Fibroblast of peridontal ligament (primary cell): Measurements from ENCODE around the gene TAS1R1.
A peak's percentile ranks its signal among the peaks of the same experiment; 100 is the strongest.
"Not testable (repeated sequence)": the region's sequence is repeated elsewhere in the genome, so short reads cannot be mapped to it uniquely, and the experiment has no call there.

Experiments used
- DNase-seq: peaks from one replicate; pipeline ENCODE4 v3.0.0-alpha.2; 2010; ENCODE audit errors: extremely low read depth

TAS1R1 gene

DNA sequence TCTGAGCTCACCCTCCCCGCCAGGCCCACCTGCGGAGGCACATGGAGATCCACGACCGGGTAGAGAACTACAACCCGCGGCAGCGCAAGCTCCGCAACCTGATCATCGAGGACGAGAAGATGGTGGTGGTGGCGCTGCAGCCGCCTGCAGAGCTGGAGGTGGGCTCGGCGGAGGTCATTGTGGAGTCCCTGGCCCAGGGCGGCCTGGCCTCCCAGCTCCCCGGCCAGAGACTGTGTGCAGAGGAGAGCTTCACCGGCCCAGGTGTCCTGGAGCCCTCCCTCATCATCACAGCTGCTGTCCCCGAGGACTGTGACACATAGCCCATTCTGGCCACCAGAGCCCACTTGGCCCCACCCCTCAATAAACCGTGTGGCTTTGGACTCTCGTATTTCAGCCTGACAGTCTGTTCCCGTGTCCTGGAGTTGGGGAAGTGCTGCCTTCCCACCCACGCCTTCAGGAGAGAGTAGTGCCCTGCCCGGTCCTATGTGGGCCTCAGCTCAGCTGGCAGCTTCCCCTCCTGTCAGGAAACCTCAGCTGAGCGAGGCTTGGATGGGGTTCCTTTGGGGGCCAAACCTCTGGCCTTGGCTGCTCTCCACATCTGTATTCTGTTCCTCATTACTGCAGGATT is 33.9 kb downstream of the TAS1R1 start:
- DNase-seq, result no peak

GRCh38 chr1:6590046-6590445 is 34.9 kb downstream of the TAS1R1 start:
- DNase-seq, result no peak

DNA sequence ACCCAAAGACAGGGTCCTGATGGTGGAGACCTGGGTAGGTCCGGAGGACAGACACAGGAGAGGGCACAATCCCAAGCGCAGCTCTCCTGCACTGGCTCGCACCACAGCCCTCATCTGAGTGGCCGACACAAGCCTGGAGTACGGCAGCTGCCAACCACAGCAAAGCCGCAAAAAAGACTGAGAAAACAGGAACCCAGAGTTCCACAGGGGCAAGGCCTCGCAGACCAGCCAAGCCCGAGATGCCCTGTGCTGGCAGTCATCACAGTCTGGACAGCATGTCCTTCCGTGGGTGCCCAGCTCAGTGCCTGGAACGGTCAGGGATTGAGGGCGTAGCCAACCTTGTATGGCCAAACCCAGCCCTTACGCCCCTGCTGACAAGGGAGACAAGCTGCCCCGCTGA is 36.1 kb downstream of the TAS1R1 start:
- no peak for DNase-seq

DNA sequence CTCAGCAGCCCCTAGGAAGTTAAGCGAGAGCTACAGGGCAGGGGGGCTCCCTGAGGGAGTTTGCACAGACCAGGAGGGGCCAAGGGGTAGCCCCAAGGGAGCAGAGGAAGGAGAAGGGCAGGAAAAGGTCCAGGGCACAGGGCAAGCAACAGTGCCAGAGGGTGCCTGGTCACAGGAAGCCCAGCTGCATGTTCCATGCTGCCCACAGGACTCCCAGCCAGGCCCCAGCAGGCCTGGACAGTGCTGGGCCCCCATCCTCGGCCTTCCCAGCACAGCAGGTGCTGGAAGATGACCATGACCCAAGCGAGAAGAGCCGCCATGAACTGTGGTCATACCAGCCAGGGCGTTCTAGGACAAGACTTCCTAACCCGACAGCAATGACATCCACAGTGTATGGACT is 36.5 kb downstream of the TAS1R1 start:
- DNase-seq, result no peak

- DNase-seq, result no peak
Measured at GRCh38 chr1:6592441-6592840, 37.3 kb downstream of the TAS1R1 start.

- no peak for DNase-seq
Measured at GRCh38 chr1:6592865-6593593, 37.9 kb downstream of the TAS1R1 start.

DNA sequence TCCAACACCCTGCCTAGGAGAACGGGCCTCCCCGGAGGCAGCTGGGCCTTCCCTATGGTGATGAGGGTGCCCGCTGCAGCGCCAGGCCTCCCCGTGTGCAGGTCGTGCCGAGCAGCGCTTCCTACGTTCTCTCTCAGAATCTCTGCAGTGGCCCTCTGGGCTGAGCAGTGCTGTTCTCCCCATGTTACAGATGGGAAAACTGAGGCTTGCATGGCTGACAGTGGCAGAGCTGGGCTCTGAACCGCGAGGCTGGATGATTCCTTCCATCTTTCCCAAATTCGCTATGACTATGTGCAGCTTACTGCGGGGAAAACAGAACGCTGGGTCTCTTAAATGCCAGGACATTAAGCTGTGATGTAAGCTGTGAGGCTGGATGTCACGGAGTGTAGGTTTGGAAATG is 38.7 kb downstream of the TAS1R1 start:
- no peak for DNase-seq

DNA sequence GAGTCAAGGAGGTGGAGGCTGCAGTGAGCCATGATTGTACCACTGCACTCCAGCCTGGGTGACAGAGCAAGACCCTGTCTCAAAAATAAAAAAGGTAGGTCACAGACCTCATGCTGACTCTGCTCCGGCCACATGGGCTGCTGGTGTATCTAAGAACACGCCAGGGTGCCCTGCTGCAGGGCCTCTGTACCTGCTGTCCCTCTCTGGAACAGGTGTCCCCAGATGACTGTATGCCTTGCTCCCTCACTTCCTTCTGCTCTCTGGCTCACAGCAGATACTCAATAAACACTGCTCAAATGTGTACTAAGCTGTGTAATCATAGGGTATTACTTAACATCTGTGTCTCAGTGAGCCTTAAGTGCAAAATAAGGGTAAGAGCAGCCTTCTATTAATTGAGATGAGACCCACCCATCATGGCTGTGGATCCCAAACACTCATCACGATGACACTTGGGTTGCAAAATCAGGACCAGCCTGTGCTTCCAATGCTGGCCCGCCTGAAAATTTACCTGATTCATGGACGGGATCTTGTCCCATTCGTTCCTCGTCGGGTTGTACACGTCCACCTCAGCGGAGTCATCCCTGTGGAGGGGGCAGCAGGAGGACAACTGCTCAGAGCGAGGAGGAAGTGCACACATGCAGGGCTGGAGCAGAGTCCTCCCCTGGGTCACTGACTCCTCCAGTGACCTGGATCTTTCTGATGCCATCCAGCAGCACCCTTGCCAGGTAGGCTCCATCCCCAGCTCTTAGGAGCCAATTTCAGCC is 40.1 kb downstream of the TAS1R1 start:
- no peak for DNase-seq

GRCh38 chr1:6596351-6596750 is 41.2 kb downstream of the TAS1R1 start:
- no peak for DNase-seq

DNA sequence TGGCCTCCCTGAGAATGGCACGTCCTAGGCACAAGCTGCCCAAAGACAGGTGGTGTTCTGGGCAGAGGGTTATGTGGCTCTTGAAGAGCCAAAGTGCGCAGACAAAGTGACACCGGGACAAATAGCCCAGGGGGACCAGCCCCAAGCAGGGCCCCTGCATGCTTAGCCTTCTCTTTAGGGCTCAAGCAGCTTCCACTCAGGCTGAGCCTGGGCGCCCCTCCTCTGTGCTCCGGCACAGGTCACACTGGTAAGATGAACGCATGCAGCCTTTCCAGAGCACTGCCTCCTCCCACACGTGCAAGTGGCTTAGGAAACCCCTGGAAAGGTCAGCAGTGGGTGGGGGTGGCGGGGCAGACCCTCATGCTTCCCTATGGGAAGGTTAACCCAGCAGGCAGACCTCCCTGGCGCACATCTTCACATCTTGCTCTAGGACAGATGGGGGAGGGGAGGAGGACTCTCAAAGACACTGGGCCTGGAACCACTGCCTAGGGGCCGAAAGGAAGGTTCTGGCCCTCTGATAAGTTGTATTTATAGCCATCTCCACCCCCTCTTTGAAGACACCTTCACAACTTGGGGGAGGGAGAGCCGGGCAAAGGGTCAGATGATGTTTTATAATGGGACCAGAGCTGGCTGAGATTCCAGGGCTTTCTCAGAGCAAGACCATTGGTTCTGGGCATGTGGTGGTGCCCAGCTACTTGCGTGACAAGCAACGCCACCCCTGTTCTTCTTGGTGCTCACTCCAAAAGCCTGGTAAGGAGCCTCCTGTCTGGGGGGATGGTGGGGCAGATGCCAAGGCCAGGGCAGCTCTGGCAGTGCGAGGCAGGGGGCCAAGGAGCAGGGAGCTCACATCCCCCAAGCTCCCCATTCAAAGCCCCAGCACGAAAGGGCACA is 42.0 kb downstream of the TAS1R1 start:
- no peak for DNase-seq

- no peak for DNase-seq
Measured at GRCh38 chr1:6597777-6598131, 42.6 kb downstream of the TAS1R1 start.

GRCh38 chr1:6599141-6599975 is 44.3 kb downstream of the TAS1R1 start:
- DNase-seq, result no peak

DNA sequence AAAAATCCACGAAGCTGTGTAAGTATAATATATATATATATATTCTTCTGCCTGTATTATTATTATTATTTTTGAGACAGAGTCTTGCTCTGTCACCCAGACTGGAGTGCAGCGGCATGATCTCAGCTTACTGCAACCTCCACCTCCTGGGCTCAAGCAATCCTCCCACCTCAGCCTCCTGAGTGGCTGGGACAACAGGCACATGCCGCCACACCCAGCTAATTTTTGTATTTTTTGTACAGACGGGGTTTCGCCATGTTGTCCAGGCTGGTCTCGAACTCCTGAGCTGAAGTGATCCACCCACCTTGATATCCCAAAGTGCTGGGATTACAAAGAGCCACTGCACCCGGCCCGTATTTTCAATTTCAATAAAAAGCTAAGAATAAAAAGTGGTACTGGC is 44.9 kb downstream of the TAS1R1 start:
- DNase-seq, result not testable (repeated sequence)

DNA sequence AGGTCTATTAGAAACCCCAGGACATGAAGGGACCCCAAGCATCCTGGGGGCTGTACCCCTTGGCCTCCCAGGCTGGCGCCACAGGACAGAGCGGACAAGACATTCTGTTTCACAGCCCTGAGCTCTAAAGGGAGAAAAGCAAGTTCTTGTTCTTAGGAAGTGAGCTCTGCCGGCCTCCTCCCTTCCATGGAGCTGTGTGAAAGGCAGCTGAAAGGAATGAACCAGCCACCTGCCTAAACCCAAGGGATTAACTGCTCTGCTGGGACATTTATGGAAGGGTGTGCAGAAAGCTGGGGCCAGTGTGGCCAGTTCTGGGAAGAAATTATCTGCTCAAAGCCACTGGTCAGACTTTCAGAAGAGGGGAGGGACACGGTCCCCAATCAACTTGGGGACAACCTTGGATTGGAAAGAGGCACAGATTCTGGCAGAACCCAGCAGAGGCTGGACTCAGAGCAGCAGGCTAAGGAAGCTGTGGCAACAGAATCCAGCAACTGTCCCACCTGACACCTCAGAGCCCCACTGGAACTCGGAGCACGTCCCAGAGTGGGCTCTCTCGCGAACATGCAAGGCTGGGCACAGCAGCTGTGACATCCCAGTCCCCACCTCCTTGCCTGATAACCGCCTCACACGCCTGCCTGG is 45.4 kb downstream of the TAS1R1 start:
- DNase-seq, result no peak

DNA sequence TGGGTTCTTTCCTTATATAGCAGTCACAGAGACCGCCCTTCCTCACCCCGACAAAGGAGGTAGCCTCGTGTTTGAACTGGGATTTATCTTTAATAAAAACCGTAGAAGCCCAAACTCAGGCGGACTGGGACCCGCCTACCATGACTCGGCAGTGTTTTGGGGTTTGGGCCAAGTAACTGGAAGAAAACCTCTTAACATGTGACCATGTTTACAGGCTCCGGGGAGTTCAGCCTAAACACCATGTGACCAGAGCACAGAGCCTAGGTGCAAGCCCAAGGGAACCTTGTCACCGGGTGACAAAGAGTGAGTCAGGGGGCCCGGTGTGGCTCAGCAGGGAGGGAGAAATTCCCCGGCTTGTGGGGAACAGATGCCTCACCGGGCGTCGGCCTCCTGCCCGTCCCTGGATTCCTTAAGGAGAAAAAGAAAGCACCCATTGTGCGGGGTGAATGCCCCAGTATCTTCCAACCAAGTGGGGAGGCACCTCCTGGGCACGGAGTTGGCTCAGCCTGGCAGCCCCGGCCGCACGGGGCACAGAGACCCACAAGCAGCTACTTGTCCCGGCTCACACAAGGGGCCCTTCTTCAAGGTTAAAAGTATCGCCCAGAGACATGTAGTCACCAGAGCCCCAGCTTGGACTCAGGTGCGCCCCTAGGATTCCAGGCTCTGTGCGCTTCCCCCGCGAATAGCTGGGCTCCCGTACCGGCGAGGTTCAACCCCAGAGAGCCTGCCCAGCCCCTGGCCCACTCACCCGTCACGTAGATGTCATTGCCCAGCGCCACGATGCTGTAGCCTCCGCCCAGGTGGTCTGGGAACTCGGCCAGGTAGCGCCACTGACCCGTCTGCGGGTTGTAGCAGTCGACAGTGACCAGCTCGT is 46.2 kb downstream of the TAS1R1 start:
- DNase-seq, result peak; percentile 94

DNA sequence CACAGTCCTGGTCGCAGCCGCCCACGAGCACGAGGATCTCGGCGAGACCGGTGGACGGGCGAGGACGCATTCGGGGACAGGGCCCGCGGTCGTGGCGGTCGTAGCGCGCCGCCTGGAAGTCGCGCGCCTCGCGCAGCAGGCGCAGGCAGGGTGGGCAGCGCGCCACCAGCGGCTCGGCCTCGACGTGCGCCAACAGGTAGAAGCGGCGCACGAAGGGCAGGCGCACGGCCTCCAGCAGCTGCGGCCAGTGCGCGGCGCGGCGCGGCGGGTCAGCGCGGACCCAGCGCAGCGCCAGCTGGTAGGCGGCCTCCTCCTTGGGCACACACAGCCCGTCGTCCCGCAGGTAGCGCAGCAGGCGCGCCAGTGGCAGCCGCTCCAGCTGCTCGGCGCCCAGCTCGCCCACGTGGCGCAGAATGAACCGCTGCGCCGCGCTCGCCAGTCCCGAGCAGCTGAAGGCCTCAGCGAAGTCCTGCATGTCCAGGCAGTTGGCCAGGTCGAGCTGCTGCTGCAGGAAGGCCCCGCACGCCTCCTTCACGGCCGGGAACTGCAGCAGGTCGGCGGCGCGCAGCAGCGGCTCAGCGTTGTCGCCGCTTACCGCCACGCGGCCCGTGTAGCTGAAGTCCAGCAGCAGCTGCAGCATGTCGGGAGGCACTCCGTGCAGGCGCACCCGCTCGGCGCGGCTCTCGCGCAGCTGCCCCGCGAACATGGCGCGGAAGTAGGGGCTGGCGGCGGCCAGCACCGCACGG is 47.0 kb downstream of the TAS1R1 start:
- peak; percentile 40 for DNase-seq

DNA sequence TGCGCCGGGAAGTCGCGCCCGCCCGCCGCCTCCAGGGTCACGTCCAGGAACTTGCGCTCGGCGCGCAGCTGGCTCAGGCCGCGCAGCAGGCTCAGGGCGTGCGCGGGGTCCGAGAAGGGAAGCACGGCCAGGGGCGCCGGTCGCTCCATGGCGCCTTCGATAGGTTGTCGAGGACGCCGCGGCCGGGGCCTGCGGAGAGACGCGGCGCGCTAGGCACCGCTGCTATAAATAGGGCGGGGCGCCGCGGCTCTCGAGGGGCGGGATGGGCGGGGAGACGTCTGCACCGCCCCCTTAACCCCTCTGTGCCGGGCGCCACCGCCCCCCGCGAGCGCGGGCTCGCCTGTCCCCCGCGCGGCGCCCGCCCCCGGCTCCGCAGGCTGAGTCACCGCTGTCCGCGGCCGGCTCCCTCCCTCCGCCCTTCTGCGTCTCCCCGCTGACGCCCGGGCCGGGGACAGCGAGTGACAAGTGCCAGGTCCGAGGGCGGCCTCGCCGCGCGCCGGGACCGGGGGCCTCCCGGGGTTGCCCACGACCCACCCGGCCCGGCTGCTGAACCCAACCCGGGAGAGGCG is 47.6 kb downstream of the TAS1R1 start, which contains the start of gene KLHL21:
Gene KLHL21, minus strand, starts transcription at position 201 of the 569 bp plus-strand sequence. Its CDS starts 52 bp downstream, at position 149.
- peak; percentile 75 for DNase-seq

GRCh38 chr1:6603238-6603914 is 48.3 kb downstream of the TAS1R1 start:
- peak; percentile 85 for DNase-seq
